GM18907 (cell line): ENCODE results near the gene TMED4.
A peak's percentile ranks its signal among the peaks of the same experiment; 100 is the strongest.
"Not testable (repeated sequence)": the region's sequence is repeated elsewhere in the genome, so short reads cannot be mapped to it uniquely, and the experiment has no call there.

Source experiments
- ATAC-seq: cut with Tn5 transposase; IDR thresholded peaks from one replicate; pipeline ENCODE4 v1.9.1; 2021; ENCODE audit warnings: mild to moderate bottlenecking, moderate library complexity; ENCODE audit not compliant: unreplicated experiment

TMED4 gene

GRCh38 chr7:44607141-44608068, 25.4 kb upstream of the TMED4 start:
- no peak for ATAC-seq

DNA sequence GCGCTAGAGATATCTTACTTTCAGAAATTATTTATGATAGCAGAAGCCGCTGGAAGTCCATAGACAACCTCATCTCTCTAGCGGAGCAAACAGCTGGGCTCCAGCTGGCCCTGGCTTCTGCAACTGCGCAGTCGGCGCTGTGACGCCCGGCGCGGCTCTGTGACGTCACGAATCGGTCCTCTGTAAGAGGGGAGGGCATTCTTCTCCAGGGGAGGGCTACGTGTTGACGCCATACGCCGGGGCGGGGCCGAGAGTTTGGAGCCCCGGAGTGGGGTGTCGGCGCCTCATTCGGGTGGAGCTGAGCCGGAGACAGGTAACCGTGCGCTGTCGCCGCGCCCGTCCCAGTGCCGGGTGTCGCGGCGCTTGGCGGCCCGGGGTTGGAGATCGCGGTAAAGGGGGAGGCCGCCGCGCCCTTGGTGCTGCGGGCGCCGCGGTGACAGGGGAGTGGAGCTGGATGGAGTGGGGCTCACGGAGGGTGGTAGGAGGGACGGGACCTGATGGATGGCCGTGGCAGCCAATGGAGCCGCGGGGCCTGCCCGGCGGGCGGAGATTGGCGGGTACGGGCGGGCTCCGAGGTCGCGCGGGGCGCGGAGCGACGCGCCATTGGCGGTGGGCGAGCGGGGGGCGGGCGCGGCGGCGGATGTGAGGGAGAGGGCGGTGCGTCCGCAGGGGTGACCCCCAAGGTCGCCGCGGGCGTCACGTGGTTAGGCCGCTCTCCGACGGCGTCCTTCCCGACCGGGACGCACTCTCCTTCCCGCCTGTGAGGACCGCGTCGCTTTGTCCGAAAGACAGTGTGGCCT, 24.5 kb upstream of the TMED4 start, which contains the start of gene OGDH:
TSS of gene OGDH (plus strand) at position 287 of the 800 bp plus-strand sequence. CDS start 17,717 bp downstream, outside the sequence.
- ATAC-seq: peak; percentile 95

DNA sequence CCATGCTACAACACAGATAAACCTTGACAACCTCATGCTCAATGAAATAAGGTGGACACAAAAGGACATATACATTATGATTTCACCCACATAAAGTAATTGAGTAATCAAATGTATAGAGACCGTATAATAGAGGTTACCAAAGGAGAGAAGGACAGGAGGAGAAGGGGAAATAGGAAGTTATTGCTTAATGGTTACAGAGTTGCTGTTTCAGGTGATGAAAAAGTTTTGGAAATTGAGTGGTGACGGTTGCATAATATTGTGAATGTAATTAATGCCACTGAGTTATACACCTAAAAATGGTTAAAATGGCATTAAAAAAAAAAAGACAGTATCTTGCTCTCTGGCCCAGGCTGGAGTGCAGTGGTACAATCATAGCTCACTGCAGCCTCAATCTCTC, 22.9 kb upstream of the TMED4 start:
- no peak for ATAC-seq

- ATAC-seq: no peak
Measured at GRCh38 chr7:44603193-44603592, 21.2 kb upstream of the TMED4 start.

DNA sequence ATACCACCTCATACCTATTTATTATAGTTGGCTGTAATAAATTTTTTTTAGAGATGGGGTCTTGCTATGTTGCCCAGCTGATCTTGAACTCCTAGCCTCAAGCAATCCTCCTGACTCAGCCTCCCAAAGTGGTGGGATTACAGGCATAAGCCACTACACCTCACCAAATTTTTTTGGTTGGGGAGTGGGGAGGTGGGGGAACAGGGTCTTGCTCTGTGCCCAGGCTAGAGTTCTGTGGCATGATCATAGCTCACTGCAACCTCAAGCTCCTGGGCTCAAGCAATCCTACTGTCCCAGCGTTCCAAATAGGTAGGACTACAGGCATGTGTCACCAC, 20.5 kb upstream of the TMED4 start:
- ATAC-seq: no peak

DNA sequence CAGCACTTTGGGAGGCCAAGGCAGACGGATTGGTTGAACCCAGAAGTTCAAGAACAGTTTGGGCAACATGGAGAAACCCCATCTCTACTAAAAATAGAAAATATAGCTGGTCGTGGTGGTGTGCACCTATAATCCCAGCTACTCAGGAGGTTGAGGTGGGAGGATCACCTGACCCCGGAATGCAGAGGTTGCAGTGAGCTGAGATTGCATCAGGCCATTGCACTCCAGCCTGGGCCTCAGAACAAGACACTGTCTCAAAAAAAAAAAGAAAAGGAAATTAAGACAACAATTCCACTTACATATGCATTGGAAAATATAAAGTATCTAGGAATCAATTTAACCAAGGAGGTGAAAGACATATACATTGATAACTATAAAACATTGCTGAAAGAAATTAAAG, 17.2 kb upstream of the TMED4 start:
- no peak for ATAC-seq

GRCh38 chr7:44597181-44597580, 15.2 kb upstream of the TMED4 start:
- not testable (repeated sequence) for ATAC-seq

GRCh38 chr7:44595934-44596635, 14.1 kb upstream of the TMED4 start:
- no peak for ATAC-seq

DNA sequence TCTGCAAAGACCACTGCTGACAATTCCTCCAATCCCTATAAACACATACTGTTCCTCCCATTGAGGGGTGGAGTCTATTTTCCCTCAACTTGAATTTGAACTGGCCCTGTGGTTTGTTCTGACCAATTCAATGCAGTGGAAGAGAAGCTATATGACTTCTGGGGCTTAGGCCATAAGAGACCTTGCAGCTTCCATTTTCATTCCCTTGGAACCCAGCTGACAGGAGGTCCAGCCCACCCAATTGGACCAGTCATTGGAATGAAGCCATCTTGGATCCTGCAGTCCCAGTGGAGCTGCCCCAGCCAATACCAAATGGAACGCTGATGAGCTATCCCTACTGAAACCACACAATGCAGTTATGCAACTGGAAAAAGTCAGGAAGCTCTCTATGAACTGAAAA, 8.9 kb upstream of the TMED4 start:
- no peak for ATAC-seq

- no peak for ATAC-seq
Measured at GRCh38 chr7:44587843-44588711, 6.0 kb upstream of the TMED4 start.

- no peak for ATAC-seq
Measured at GRCh38 chr7:44583146-44583865, 1.3 kb upstream of the TMED4 start.

- ATAC-seq: peak; percentile 36
Measured at GRCh38 chr7:44580945-44581878, 819 bp downstream of the TMED4 start.

GRCh38 chr7:44576228-44576627, 5.8 kb downstream of the TMED4 start:
- ATAC-seq: no peak

- no peak for ATAC-seq
Measured at GRCh38 chr7:44575054-44575453, 7.0 kb downstream of the TMED4 start.

GRCh38 chr7:44574287-44574872, 7.7 kb downstream of the TMED4 start:
- ATAC-seq: peak; percentile 11

DNA sequence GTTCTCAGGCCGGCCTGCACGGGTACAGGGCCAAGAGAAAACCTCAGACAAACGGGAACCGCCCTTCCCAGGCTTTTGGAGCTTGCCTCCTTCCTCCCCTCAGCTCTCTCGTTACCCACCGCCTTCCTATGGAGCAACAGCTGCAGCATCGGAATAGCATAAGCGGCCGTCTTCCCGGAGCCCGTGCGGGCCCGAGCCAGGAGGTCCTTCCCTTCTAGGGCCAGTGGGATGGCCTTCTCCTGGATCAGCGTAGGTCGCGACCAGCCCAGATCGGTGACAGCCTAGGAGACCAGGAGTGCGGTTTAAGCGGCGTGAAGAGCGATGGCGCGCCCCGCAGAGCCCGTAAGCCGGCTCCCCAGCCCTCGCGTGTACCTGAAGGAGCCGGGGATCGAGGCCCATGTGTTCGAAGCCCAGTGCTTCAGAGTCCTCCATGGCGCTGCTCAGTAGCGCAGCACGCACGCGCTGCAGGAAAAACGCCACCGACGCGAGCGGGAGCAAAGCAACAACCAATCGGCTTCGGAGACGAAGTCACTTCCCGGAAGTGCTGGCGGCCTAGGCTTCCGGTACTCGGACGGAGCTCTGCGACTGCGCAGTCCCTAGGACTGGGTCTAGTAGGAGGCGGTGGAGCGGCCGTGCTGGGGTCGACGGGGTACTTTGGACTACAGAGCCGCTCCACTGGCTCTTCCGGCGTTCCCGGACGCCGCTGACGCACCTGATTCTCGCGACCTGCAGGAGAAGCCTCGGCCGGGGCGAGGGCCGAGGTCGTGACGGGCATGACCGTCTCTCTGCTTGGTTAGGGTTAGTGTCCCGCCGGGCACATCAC, 8.4 kb downstream of the TMED4 start, which contains the start of gene DDX56:
TSS of gene DDX56 (minus strand) at position 445 of the 823 bp plus-strand sequence. CDS start at position 432, 13 bp downstream.
- ATAC-seq: peak; percentile 92

- ATAC-seq: no peak
Measured at GRCh38 chr7:44572771-44573170, 9.3 kb downstream of the TMED4 start.
